H9 (cell line): ENCODE results near the gene OR6C65. TPM values are rescaled to one million over a fixed set of nuclear protein-coding genes. Genes with fewer than 3 reads are reported as not detected.

Experiments
- DNase-seq: peaks from one replicate; pipeline ENCODE4 v3.0.0-alpha.2; 2017
- H2AFZ ChIP-seq: one replicate; pipeline ENCODE4 v1.6.1; 2013; ENCODE audit warnings: mild to moderate bottlenecking, low read length, control low read depth, moderate library complexity
- H2AK5ac ChIP-seq: 2 replicates; pipeline ENCODE4 v1.6.1; 2013; ENCODE audit warnings: low read length, control low read depth, mixed read lengths; ENCODE audit not compliant: insufficient read length
- H2BK120ac ChIP-seq: one replicate; pipeline ENCODE4 v1.6.1; 2013; ENCODE audit warnings: low read depth, mild to moderate bottlenecking, low read length, control low read depth, inconsistent platforms; ENCODE audit not compliant: poor library complexity, severe bottlenecking
- H2BK12ac ChIP-seq: 2 replicates; pipeline ENCODE4 v1.6.1; 2013; ENCODE audit warnings: low read length, control low read depth, mixed read lengths, low read depth; ENCODE audit not compliant: insufficient read length
- H2BK15ac ChIP-seq: 2 replicates; pipeline ENCODE4 v1.6.1; 2013; ENCODE audit warnings: low read depth, low read length, control low read depth
- H2BK20ac ChIP-seq: one replicate; pipeline ENCODE4 v1.6.1; 2013; ENCODE audit warnings: low read depth, mild to moderate bottlenecking, low read length, control low read depth, inconsistent platforms; ENCODE audit not compliant: poor library complexity, severe bottlenecking
- H2BK5ac ChIP-seq: 2 replicates; pipeline ENCODE4 v1.6.1; 2013; ENCODE audit warnings: low read length, control low read depth, mixed read lengths; ENCODE audit not compliant: insufficient read length
- H3K14ac ChIP-seq: 2 replicates; pipeline ENCODE4 v1.6.1; 2013; ENCODE audit warnings: low read length, control low read depth; ENCODE audit not compliant: insufficient read depth
- H3K18ac ChIP-seq: 2 replicates; pipeline ENCODE4 v1.6.1; 2013; ENCODE audit warnings: low read depth, mild to moderate bottlenecking, mixed read lengths, low read length, control low read depth; ENCODE audit not compliant: insufficient read length
- H3K23ac ChIP-seq: 2 replicates; pipeline ENCODE4 v1.6.1; 2013; ENCODE audit warnings: low read length, control low read depth, mixed read lengths, low read depth; ENCODE audit not compliant: insufficient read length
- H3K23me2 ChIP-seq: 2 replicates; pipeline ENCODE4 v1.6.1; 2013; ENCODE audit warnings: low read depth, mild to moderate bottlenecking, mixed read lengths, low read length, control low read depth; ENCODE audit not compliant: insufficient read length, poor library complexity, severe bottlenecking
- H3K27ac ChIP-seq: 2 replicates; pipeline ENCODE4 v1.5.1; 2013; ENCODE audit warnings: low read length, control low read depth, mixed read lengths, low read depth; ENCODE audit not compliant: insufficient read length
- H3K27me3 ChIP-seq: 2 replicates; pipeline ENCODE4 v1.6.1; 2013; ENCODE audit warnings: low read length, control low read depth, inconsistent platforms; ENCODE audit not compliant: insufficient read depth
- H3K4ac ChIP-seq: 2 replicates; pipeline ENCODE4 v1.6.1; 2013; ENCODE audit warnings: low read depth, mild to moderate bottlenecking, control low read depth, inconsistent platforms, low read length, moderate library complexity
- H3K4me1 ChIP-seq: 2 replicates; pipeline ENCODE4 v1.6.1; 2013; ENCODE audit warnings: low read length, control low read depth, inconsistent platforms; ENCODE audit not compliant: insufficient read depth
- H3K4me2 ChIP-seq: 2 replicates; pipeline ENCODE4 v1.6.1; 2013; ENCODE audit warnings: low read length, control low read depth, mixed read lengths; ENCODE audit not compliant: insufficient read length, insufficient read depth
- H3K56ac ChIP-seq: 2 replicates; pipeline ENCODE4 v1.6.1; 2013; ENCODE audit warnings: low read depth, mild to moderate bottlenecking, mixed read lengths, low read length, control low read depth; ENCODE audit not compliant: insufficient read length
- H3K79me1 ChIP-seq: 2 replicates; pipeline ENCODE4 v1.6.1; 2013; ENCODE audit warnings: low read depth, mild to moderate bottlenecking, moderate library complexity, low read length, control low read depth, inconsistent platforms; ENCODE audit not compliant: insufficient read depth, poor library complexity, severe bottlenecking
- H3K79me2 ChIP-seq: 2 replicates; pipeline ENCODE4 v1.6.1; 2013; ENCODE audit warnings: low read length, control low read depth, inconsistent platforms; ENCODE audit not compliant: insufficient read depth
- H3K9ac ChIP-seq: 2 replicates; pipeline ENCODE4 v1.6.1; 2013; ENCODE audit warnings: low read length, control low read depth, mixed read lengths; ENCODE audit not compliant: insufficient read length; ENCODE audit errors: extremely low read depth
- H3K9me3 ChIP-seq: one replicate; pipeline ENCODE4 v1.6.1; 2013; ENCODE audit warnings: low read depth, low read length, inconsistent platforms; ENCODE audit not compliant: control insufficient read depth
- H3T11ph ChIP-seq: one replicate; pipeline ENCODE4 v1.6.1; 2013; ENCODE audit warnings: mild to moderate bottlenecking, low read length, control low read depth, inconsistent platforms
- H4K20me1 ChIP-seq: one replicate; pipeline ENCODE4 v1.6.1; 2013; ENCODE audit not compliant: control insufficient read depth, insufficient read length, insufficient read depth
- H4K5ac ChIP-seq: 2 replicates; pipeline ENCODE4 v1.6.1; 2013; ENCODE audit warnings: low read depth, mild to moderate bottlenecking, mixed read lengths, low read length, control low read depth; ENCODE audit not compliant: insufficient read length
- H4K8ac ChIP-seq: replicated peaks from 2 replicates; pipeline ENCODE4 v1.6.1; 2013; ENCODE audit warnings: low read length, control low read depth, mixed read lengths, low read depth; ENCODE audit not compliant: insufficient read length
- H4K91ac ChIP-seq: 2 replicates; pipeline ENCODE4 v1.6.1; 2013; ENCODE audit warnings: low read depth, mild to moderate bottlenecking, moderate library complexity, mixed read lengths, low read length, control low read depth; ENCODE audit not compliant: insufficient read length
- H3K27ac Mint-ChIP-seq, 3 experiments: 2 replicates in 2 of 3; 3 replicates in 1 of 3; pipeline ENCODE4 v1.8.0; 2020 to 2021; ENCODE audit warnings: mixed read lengths in 3 of 3, mild to moderate bottlenecking in 1 of 3, moderate library complexity in 1 of 3
- H3K27me3 Mint-ChIP-seq: 2 replicates; pipeline ENCODE4 v1.8.0; 2021; ENCODE audit warnings: low read depth, mild to moderate bottlenecking, moderate library complexity, mixed read lengths
- H3K36me3 Mint-ChIP-seq, 3 experiments: 2 replicates in 2 of 3; 3 replicates in 1 of 3; pipeline ENCODE4 v1.8.0; 2020 to 2021; ENCODE audit warnings: low read depth in 3 of 3, mixed read lengths in 3 of 3; ENCODE audit not compliant: insufficient read depth in 1 of 3
- H3K4me1 Mint-ChIP-seq, 2 experiments: 2 replicates each; pipeline ENCODE4 v1.8.0; 2020; ENCODE audit warnings: mixed read lengths in 2 of 2
- H3K4me3 Mint-ChIP-seq, 2 experiments: 2 replicates in 1 of 2; 3 replicates in 1 of 2; pipeline ENCODE4 v1.8.0; 2020 to 2021; ENCODE audit warnings: mild to moderate bottlenecking in 2 of 2, mixed read lengths in 2 of 2, moderate library complexity in 1 of 2
- H3K9me3 Mint-ChIP-seq, 2 experiments: 2 replicates in 1 of 2; 3 replicates in 1 of 2; pipeline ENCODE4 v1.8.0; 2020; ENCODE audit warnings: mild to moderate bottlenecking in 2 of 2, mixed read lengths in 2 of 2, moderate library complexity in 1 of 2
- WGBS: extraction: QIAGEN DNeasy Blood & Tissue Kit; methylation state at CpG from one replicate; pipeline ENCODE4 v1.1.7; 2013; ENCODE audit warnings: missing lambda C conversion rate, low lambda C conversion rate, mixed read lengths; ENCODE audit not compliant: insufficient read length; ENCODE audit errors: extremely low coverage; 5-methylcytosine and 5-hydroxymethylcytosine counted together
- total RNA-seq: library from RNA; stranded (reverse); gene quantifications from 2 replicates; pipeline ENCODE4 v1.2.1, GENCODE V29; 2021
- TF ChIP-seq, protein P1 (sequence below): fragments of 200-600 bp; sonication (generic); conservative IDR thresholded peaks from 3 replicates; pipeline ENCODE4 v1.8.0; 2021; ENCODE audit warnings: antibody characterized with exemption, mild to moderate bottlenecking

OR6C65 gene
- total RNA-seq, 1 experiment from 2014 or later = not detected

GRCh38 chr12:55446326-55446725, 46.0 kb downstream of the OR6C65 start:
- Mint-ChIP-seq H3K4me3 (no peak overlapping the region), H3K27ac (no peak overlapping the region), H3K4me1 (no peaks in the 10 kb centered on the region), H3K36me3 (peaks cover 0 to 8% (median 6%) of the 10 kb centered on the region in 3 experiments; a peak in 6 of 7 replicates), H3K9me3 (peaks cover 7 to 12% of the 10 kb centered on the region in 2 experiments), H3K27me3 (no peaks in the 10 kb centered on the region)
- Histone ChIP-seq H2AFZ (no peak overlapping the region), H3K4ac (no peak overlapping the region), H3K14ac (no peak overlapping the region), H4K8ac (no peak overlapping the region), H2BK15ac (no peak overlapping the region), H3K9ac (no peak overlapping the region), H3K27ac (no peak overlapping the region), H2AK5ac (no peak overlapping the region), H4K5ac (no peak overlapping the region), H3K27me3 (no peaks in the 10 kb centered on the region), H3K79me2 (no peaks in the 10 kb centered on the region), H3K79me1 (no peaks in the 10 kb centered on the region), H3K18ac (no peak overlapping the region), H2BK20ac (no peak overlapping the region), H4K91ac (no peak overlapping the region), H2BK5ac (no peak overlapping the region), H3K23me2 (no peaks in the 10 kb centered on the region), H2BK120ac (no peak overlapping the region), H3K9me3 (no peaks in the 10 kb centered on the region), H3K4me2 (no peak overlapping the region), H4K20me1 (no peaks in the 10 kb centered on the region), H3T11ph (no peak overlapping the region), H2BK12ac (no peak overlapping the region), H3K4me1 (no peaks in the 10 kb centered on the region), H3K56ac (no peak overlapping the region), H3K23ac (no peak overlapping the region)
- WGBS = no CpG with 5 or more reads among the region's 5 CpGs
- DNase-seq = no peak
- TF ChIP-seq, protein P1, sequence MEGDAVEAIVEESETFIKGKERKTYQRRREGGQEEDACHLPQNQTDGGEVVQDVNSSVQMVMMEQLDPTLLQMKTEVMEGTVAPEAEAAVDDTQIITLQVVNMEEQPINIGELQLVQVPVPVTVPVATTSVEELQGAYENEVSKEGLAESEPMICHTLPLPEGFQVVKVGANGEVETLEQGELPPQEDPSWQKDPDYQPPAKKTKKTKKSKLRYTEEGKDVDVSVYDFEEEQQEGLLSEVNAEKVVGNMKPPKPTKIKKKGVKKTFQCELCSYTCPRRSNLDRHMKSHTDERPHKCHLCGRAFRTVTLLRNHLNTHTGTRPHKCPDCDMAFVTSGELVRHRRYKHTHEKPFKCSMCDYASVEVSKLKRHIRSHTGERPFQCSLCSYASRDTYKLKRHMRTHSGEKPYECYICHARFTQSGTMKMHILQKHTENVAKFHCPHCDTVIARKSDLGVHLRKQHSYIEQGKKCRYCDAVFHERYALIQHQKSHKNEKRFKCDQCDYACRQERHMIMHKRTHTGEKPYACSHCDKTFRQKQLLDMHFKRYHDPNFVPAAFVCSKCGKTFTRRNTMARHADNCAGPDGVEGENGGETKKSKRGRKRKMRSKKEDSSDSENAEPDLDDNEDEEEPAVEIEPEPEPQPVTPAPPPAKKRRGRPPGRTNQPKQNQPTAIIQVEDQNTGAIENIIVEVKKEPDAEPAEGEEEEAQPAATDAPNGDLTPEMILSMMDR = peak; percentile 23; the same call in 2 of the 3 replicates
